Stimulated activated CD8-positive, alpha-beta memory T cell treated with anti-CD3 and anti-CD28 coated beads, Interleukin-7, amount 100 ng/mL, for 4 hours (primary cell): ENCODE results near the gene KCTD5.

Source experiments
- DNase-seq, 2 donors: peaks; one replicate each; pipeline ENCODE4 v3.0.0-alpha.2; 2020; ENCODE audit warnings: low read depth in 2 of 2

Gene KCTD5

GRCh38 chr16:2751577-2752034 lies 69.3 kb downstream of the KCTD5 start:
- DNase-seq, result no peak

GRCh38 chr16:2752035-2752849 lies 69.9 kb downstream of the KCTD5 start, which contains the start of gene SRRM2:
Gene SRRM2, plus strand, starts transcription at chr16:2752638. Its CDS starts 3,727 bp downstream, at chr16:2756365.
- DNase-seq, result peak; percentile 89 to 91

- no peak for DNase-seq
Measured at GRCh38 chr16:2752850-2753732, 70.8 kb downstream of the KCTD5 start.

GRCh38 chr16:2753733-2754020 lies 71.4 kb downstream of the KCTD5 start:
- no peak for DNase-seq

GRCh38 chr16:2755158-2755557 lies 72.8 kb downstream of the KCTD5 start:
- no peak for DNase-seq

- no peak for DNase-seq
Measured at GRCh38 chr16:2756288-2757015, 74.1 kb downstream of the KCTD5 start.

GRCh38 chr16:2757344-2757743 lies 75.0 kb downstream of the KCTD5 start:
- DNase-seq, result no peak
